Lung (tissue), 12 donors: Measurements from ENCODE around the gene PCBP4. TPM values are rescaled to one million over a fixed set of nuclear protein-coding genes. Genes with fewer than 3 reads are reported as not detected.

Source experiments
- ATAC-seq: fragments of 200-7000 bp; cut with Tn5 transposase; one replicate; pipeline ENCODE4 v1.9.1; 2020; ENCODE audit warnings: moderate number of reproducible peaks; ENCODE audit not compliant: insufficient read depth, low FRiP score
- DNase-seq, 3 donors: peaks; one replicate each; pipeline ENCODE4 v3.0.0-alpha.2; 2013 to 2017
- H3K27ac ChIP-seq, 2 donors: one replicate each; pipeline ENCODE4 v1.5.1; 2013; ENCODE audit warnings: mild to moderate bottlenecking in 2 of 2, moderate library complexity in 2 of 2, control low read depth in 1 of 2, inconsistent platforms in 1 of 2, low read depth in 1 of 2, low read length in 1 of 2
- H3K27me3 ChIP-seq, 3 donors: one replicate each; pipeline ENCODE4 v1.5.1; 2013; ENCODE audit warnings: low read length in 2 of 3; ENCODE audit not compliant: control insufficient read depth in 3 of 3, insufficient read depth in 3 of 3
- H3K36me3 ChIP-seq, 4 donors: one replicate each; pipeline ENCODE4 v1.5.1; 2013; ENCODE audit warnings: low read length in 4 of 4, mild to moderate bottlenecking in 1 of 4, moderate library complexity in 1 of 4; ENCODE audit not compliant: control insufficient read depth in 4 of 4, insufficient read depth in 4 of 4
- H3K4me1 ChIP-seq, 5 donors: one replicate each; pipeline ENCODE4 v1.5.1; 2013; ENCODE audit warnings: low read length in 5 of 5, mild to moderate bottlenecking in 2 of 5, moderate library complexity in 1 of 5; ENCODE audit not compliant: control insufficient read depth in 5 of 5, insufficient read depth in 5 of 5
- H3K4me3 ChIP-seq: one replicate; pipeline ENCODE4 v1.5.1; 2013; ENCODE audit warnings: mild to moderate bottlenecking, control low read depth, moderate library complexity
- H3K9ac ChIP-seq, 2 donors: one replicate each; pipeline ENCODE4 v1.5.1; 2013; ENCODE audit warnings: low read length in 2 of 2, control low read depth in 1 of 2; ENCODE audit not compliant: insufficient read depth in 1 of 2
- H3K9me3 ChIP-seq, 4 donors: one replicate each; pipeline ENCODE4 v1.5.1; 2013; ENCODE audit warnings: low read length in 3 of 4, mild to moderate bottlenecking in 1 of 4, moderate library complexity in 1 of 4; ENCODE audit not compliant: control insufficient read depth in 4 of 4, insufficient read depth in 3 of 4
- WGBS, 2 donors: extraction: QIAGEN DNeasy Blood & Tissue Kit; methylation state at CpG; one replicate each; pipeline ENCODE4 v1.1.7; 2013; 5-methylcytosine and 5-hydroxymethylcytosine counted together
- polyA plus RNA-seq, 2 donors: library from polyadenylated mRNA; stranded (reverse); fragments of 200-250 nt; gene quantifications; one replicate each; pipeline ENCODE4 v1.2.1, GENCODE V29; 2013
- total RNA-seq, 2 donors: library from RNA; depleted of rRNA in 1 of 2; stranded (reverse); fragments of >200 nt in 1 of 2; gene quantifications; one replicate each; pipeline ENCODE4 v1.2.1, GENCODE V29; 2014 to 2021
- TF ChIP-seq, protein P1 (sequence below): IDR thresholded peaks from 2 replicates; pipeline ENCODE4 v1.5.1; 2012; ENCODE audit warnings: mild to moderate bottlenecking; ENCODE audit errors: control extremely low read depth, extremely low read depth
- donor health status: control.
- donor health status: control.
- donor health status: Bipolar disorder and iron deficiency.
- donor health status: healthy.
- donor health status: DM: yes; HTN: yes; CAD: no.

PCBP4 gene
- total and polyA plus RNA-seq, 4 donors = 17.4 to 44.3 (median 28.6) TPM

DNA sequence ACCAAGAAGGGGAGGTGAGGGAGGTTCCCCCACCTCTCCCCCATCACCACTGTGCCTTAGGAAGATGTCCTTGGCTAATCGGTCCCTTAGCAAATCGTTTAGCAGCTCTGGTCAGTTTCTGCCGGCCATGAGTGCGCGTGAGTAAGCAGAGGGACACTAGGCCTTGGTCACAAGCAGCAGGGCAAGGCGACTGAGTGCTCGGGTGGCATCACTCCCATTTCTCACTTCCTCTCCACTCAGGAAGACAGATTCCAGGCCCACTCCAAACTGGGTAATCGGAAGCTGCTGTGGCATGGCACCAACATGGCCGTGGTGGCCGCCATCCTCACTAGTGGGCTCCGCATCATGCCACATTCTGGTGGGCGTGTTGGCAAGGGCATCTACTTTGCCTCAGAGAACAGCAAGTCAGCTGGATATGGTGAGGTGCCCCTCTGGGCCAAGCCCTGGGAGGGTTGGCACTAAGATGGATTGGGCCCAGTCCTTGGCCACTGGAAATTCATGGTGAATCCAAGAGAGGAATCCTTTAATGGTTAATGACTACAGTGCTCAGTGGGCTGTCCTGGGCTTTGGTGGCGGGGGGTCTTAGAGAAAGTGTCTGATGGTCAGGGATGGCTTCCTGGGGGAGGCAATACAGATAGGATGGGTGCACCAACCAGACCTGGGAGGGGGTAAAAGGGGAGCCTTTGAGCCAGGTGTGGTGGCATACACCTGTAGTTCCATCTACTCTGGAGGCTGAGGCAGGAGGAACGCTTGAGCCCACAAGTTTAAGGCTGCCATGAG lies 21.1 kb downstream of the PCBP4 start:
- H3K36me3 ChIP-seq = peaks cover 0 to 2% (median 0%) of the 10 kb centered on the region in 4 donors
- H3K4me3 ChIP-seq = no peak overlapping the region
- H3K9me3 ChIP-seq = peaks cover 0 to 2% (median 0%) of the 10 kb centered on the region in 4 donors
- peaks cover 0 to 13% (median 8%) of the 10 kb centered on the region in 5 donors for H3K4me1 ChIP-seq
- TF ChIP-seq, protein P1, sequence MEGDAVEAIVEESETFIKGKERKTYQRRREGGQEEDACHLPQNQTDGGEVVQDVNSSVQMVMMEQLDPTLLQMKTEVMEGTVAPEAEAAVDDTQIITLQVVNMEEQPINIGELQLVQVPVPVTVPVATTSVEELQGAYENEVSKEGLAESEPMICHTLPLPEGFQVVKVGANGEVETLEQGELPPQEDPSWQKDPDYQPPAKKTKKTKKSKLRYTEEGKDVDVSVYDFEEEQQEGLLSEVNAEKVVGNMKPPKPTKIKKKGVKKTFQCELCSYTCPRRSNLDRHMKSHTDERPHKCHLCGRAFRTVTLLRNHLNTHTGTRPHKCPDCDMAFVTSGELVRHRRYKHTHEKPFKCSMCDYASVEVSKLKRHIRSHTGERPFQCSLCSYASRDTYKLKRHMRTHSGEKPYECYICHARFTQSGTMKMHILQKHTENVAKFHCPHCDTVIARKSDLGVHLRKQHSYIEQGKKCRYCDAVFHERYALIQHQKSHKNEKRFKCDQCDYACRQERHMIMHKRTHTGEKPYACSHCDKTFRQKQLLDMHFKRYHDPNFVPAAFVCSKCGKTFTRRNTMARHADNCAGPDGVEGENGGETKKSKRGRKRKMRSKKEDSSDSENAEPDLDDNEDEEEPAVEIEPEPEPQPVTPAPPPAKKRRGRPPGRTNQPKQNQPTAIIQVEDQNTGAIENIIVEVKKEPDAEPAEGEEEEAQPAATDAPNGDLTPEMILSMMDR = no peak
- ATAC-seq = no peak
- no peak for DNase-seq
- no peak overlapping the region for H3K9ac ChIP-seq
- no peak overlapping the region for H3K27ac ChIP-seq
- H3K27me3 ChIP-seq = no peaks in the 10 kb centered on the region
- 93 to 95% methylated on average over 14 of the region's 14 CpGs for WGBS, 2 donors

GRCh38 chr3:51945031-51945840 lies 22.0 kb downstream of the PCBP4 start:
- Histone ChIP-seq H3K36me3 (peaks cover 0 to 2% (median 0%) of the 10 kb centered on the region in 4 donors), H3K4me1 (peaks cover 3 to 18% (median 12%) of the 10 kb centered on the region in 5 donors), H3K9ac (no peak overlapping the region), H3K27me3 (no peaks in the 10 kb centered on the region), H3K27ac (no peak overlapping the region), H3K9me3 (peaks cover 0 to 2% (median 0%) of the 10 kb centered on the region in 4 donors), H3K4me3 (no peak overlapping the region)
- no peak for DNase-seq
- no peak for ATAC-seq
- TF ChIP-seq, protein P1 = no peak
- 89 to 95% methylated on average over 18 of the region's 18 CpGs for WGBS, 2 donors

DNA sequence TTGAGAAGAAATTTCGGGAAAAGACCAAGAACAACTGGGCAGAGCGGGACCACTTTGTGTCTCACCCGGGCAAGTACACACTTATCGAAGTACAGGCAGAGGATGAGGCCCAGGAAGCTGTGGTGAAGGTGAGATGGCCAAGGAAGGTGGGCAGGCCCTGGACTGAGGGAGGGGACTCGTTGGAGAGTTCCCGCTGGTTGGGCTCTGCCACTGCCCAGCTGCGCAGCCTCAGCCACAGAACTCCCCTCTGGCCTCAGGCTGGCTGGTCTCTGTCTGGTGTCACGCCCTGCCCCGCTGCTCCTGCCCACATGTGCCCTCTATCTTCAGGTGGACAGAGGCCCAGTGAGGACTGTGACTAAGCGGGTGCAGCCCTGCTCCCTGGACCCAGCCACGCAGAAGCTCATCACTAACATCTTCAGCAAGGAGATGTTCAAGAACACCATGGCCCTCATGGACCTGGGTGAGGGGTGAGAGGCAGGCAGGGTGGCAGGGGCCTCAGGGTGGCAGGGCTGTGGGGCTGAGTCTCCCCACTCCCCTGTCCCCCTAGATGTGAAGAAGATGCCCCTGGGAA lies 22.7 kb downstream of the PCBP4 start:
- Histone ChIP-seq H3K4me3 (no peak overlapping the region), H3K27me3 (no peaks in the 10 kb centered on the region), H3K36me3 (peaks cover 0 to 2% (median 0%) of the 10 kb centered on the region in 4 donors), H3K9ac (no peak overlapping the region), H3K9me3 (peaks cover 0 to 2% (median 0%) of the 10 kb centered on the region in 4 donors), H3K27ac (no peak overlapping the region), H3K4me1 (peaks cover 3 to 18% (median 12%) of the 10 kb centered on the region in 5 donors)
- ATAC-seq = no peak
- no peak for DNase-seq
- WGBS, 2 donors = 88 to 93% methylated on average over 11 of the region's 11 CpGs
- TF ChIP-seq, protein P1 = no peak
